GM21786 (cell line): ENCODE measurements around the gene RAB6B.

Source experiments
- ATAC-seq: cut with Tn5 transposase; IDR thresholded peaks from one replicate; pipeline ENCODE4 v1.9.1; 2021; ENCODE audit not compliant: unreplicated experiment

Gene RAB6B

DNA sequence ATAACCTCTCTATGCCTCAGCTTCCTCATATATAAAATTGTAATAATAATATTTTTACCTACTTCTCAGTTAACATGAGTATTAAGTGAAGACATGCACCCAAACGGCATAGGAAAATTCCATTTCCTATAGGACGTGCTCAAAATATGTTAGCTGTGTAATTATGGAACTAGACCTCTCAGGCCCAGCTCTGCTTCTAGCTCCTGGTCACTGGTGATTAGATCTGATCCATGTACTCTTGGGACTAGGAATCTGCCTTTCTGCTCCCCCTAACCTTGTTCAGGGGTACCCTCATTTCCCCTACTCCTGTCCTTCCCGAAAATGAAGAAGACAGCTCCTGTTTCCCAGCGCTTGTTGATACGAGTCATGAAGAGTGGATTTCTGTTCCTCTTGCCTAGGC is 119.8 kb downstream of the RAB6B start:
- no peak for ATAC-seq

DNA sequence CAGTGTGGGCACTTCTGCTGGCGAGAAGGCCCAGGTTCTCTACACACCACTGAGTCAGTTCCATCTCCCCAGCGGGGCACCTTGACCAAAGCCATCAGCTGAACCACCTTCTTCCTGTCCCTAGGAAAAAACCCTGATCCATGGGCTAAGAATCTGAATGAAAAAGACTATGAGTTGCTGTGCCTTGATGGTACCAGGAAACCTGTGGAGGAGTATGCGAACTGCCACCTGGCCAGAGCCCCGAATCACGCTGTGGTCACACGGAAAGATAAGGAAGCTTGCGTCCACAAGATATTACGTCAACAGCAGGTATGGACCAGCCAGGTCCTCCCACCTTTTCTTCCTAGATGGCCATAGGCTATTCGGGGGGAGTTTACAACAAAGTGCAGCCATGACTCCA is 120.4 kb downstream of the RAB6B start:
- ATAC-seq: no peak
